NCI-H345 treated with DMSO at 0.1 percent for 48 hours (cell line): ENCODE results near the gene SLX9.

Experiments
- DNase-seq: peaks from one replicate; lab custom pipeline; 2025; ENCODE audit not compliant: unreplicated experiment; lab: John Stamatoyannopoulos, UW

Gene SLX9

GRCh38 chr21:44939532-44940115 lies at the start of gene SLX9:
SLX9 (plus strand) TSS chr21:44940029; CDS start chr21:44940058, 29 bp downstream.
- peak; percentile 66 for DNase-seq

GRCh38 chr21:44890338-44890931 lies 49.4 kb upstream of the SLX9 start:
- DNase-seq: no peak

GRCh38 chr21:44890961-44891541 lies 48.8 kb upstream of the SLX9 start:
- DNase-seq: no peak

GRCh38 chr21:44891631-44892031 lies 48.2 kb upstream of the SLX9 start:
- DNase-seq: no peak

GRCh38 chr21:44892095-44892494 lies 47.7 kb upstream of the SLX9 start:
- no peak for DNase-seq

- peak; percentile 39 for DNase-seq
Measured at GRCh38 chr21:44892536-44893277, 47.1 kb upstream of the SLX9 start.

- DNase-seq: no peak
Measured at GRCh38 chr21:44893278-44893556, 46.6 kb upstream of the SLX9 start.

- DNase-seq: no peak
Measured at GRCh38 chr21:44893948-44894656, 45.7 kb upstream of the SLX9 start.

GRCh38 chr21:44894687-44895302 lies 45.0 kb upstream of the SLX9 start:
- DNase-seq: no peak

GRCh38 chr21:44895859-44896258 lies 44.0 kb upstream of the SLX9 start:
- DNase-seq: no peak

- DNase-seq: no peak
Measured at GRCh38 chr21:44896561-44897286, 43.1 kb upstream of the SLX9 start.

- DNase-seq: no peak
Measured at GRCh38 chr21:44897326-44898010, 42.4 kb upstream of the SLX9 start.

GRCh38 chr21:44898011-44898488 lies 41.8 kb upstream of the SLX9 start:
- no peak for DNase-seq

GRCh38 chr21:44898851-44899767 lies 40.7 kb upstream of the SLX9 start:
- no peak for DNase-seq

- DNase-seq: no peak
Measured at GRCh38 chr21:44899768-44900558, 39.9 kb upstream of the SLX9 start.

- no peak for DNase-seq
Measured at GRCh38 chr21:44900559-44901251, 39.1 kb upstream of the SLX9 start.

- no peak for DNase-seq
Measured at GRCh38 chr21:44901391-44902074, 38.3 kb upstream of the SLX9 start.
